Large intestine (tissue), 3 donors: ENCODE results near the gene DNAJC16. TPM values are rescaled to one million over a fixed set of nuclear protein-coding genes. Genes with fewer than 3 reads are reported as not detected.

Source experiments
- DNase-seq, 2 donors: peaks; one replicate each; pipeline versions ENCODE4 v3.0.0 to v3.0.0-alpha.2; 2013
- H3K27ac ChIP-seq: one replicate; pipeline ENCODE4 v1.5.1; 2013; ENCODE audit warnings: low read length
- H3K27me3 ChIP-seq: 2 replicates; pipeline ENCODE4 v1.6.1; 2013; ENCODE audit warnings: low read length; ENCODE audit not compliant: control insufficient read depth, insufficient read depth
- H3K36me3 ChIP-seq: 2 replicates; pipeline ENCODE4 v1.6.1; 2013; ENCODE audit warnings: low read length; ENCODE audit not compliant: control insufficient read depth, insufficient read depth
- H3K4me1 ChIP-seq: one replicate; pipeline ENCODE4 v1.6.1; 2013; ENCODE audit warnings: low read length; ENCODE audit not compliant: control insufficient read depth, insufficient read depth
- H3K4me3 ChIP-seq: one replicate; pipeline ENCODE4 v1.5.1; 2013; ENCODE audit warnings: low read length
- H3K9me3 ChIP-seq: one replicate; pipeline ENCODE4 v1.6.1; 2013; ENCODE audit warnings: mild to moderate bottlenecking, low read depth, low read length, moderate library complexity; ENCODE audit not compliant: control insufficient read depth
- WGBS: methylation state at CpG from one replicate; pipeline ENCODE4 v1.1.5; 2013; ENCODE audit warnings: low lambda C conversion rate; ENCODE audit not compliant: insufficient coverage; 5-methylcytosine and 5-hydroxymethylcytosine counted together
- polyA plus RNA-seq: library from polyadenylated mRNA; unstranded; fragments of 120-200 nt; gene quantifications from one replicate; pipeline ENCODE4 v1.2.1, GENCODE V29; 2013

Gene DNAJC16
- polyA plus RNA-seq, 1 donor, result 33.0 TPM

- Histone ChIP-seq H3K4me1 (peaks cover 22% of the 10 kb centered on the region), H3K4me3 (no peak overlapping the region), H3K27me3 (no peaks in the 10 kb centered on the region), H3K27ac (peak overlapping the region; percentile 31), H3K9me3 (no peaks in the 10 kb centered on the region), H3K36me3 (peaks cover 25% of the 10 kb centered on the region)
- no peak for DNase-seq
- 80% methylated on average over 2 of the region's 4 CpGs for WGBS
Observed at GRCh38 chr1:15558516-15558915, 31.9 kb downstream of the DNAJC16 start.

GRCh38 chr1:15559189-15559810 is 32.7 kb downstream of the DNAJC16 start:
- H3K9me3 ChIP-seq, result no peaks in the 10 kb centered on the region
- peaks cover 22% of the 10 kb centered on the region for H3K4me1 ChIP-seq
- DNase-seq, result peak; percentile 65 to 87
- WGBS, result 17% methylated on average over 1 of the region's 12 CpGs
- H3K36me3 ChIP-seq, result peaks cover 30% of the 10 kb centered on the region
- H3K27me3 ChIP-seq, result no peaks in the 10 kb centered on the region
- no peak overlapping the region for H3K4me3 ChIP-seq
- H3K27ac ChIP-seq, result peak overlapping the region; percentile 31

GRCh38 chr1:15568387-15569073 is 41.9 kb downstream of the DNAJC16 start:
- no peaks in the 10 kb centered on the region for H3K9me3 ChIP-seq
- peaks cover 15% of the 10 kb centered on the region for H3K4me1 ChIP-seq
- H3K27me3 ChIP-seq, result no peaks in the 10 kb centered on the region
- peaks cover 66% of the 10 kb centered on the region for H3K36me3 ChIP-seq
- whole genome bisulfite sequencing, result 17% methylated on average over 2 of the region's 18 CpGs
- H3K27ac ChIP-seq, result no peak overlapping the region
- H3K4me3 ChIP-seq, result no peak overlapping the region
- no peak for DNase-seq

- DNase-seq, result no peak
- H3K36me3 ChIP-seq, result peaks cover 72% of the 10 kb centered on the region
- WGBS, result 83% methylated on average over 1 of the region's 1 CpG
- no peaks in the 10 kb centered on the region for H3K9me3 ChIP-seq
- H3K4me1 ChIP-seq, result peaks cover 19% of the 10 kb centered on the region
- H3K4me3 ChIP-seq, result no peak overlapping the region
- H3K27me3 ChIP-seq, result no peaks in the 10 kb centered on the region
- no peak overlapping the region for H3K27ac ChIP-seq
Observed at GRCh38 chr1:15570861-15571260, 44.2 kb downstream of the DNAJC16 start.

- Histone ChIP-seq H3K4me3 (no peak overlapping the region), H3K36me3 (peaks cover 71% of the 10 kb centered on the region), H3K4me1 (peaks cover 19% of the 10 kb centered on the region), H3K27me3 (no peaks in the 10 kb centered on the region), H3K9me3 (no peaks in the 10 kb centered on the region), H3K27ac (no peak overlapping the region)
- no peak for DNase-seq
Observed at GRCh38 chr1:15571266-15571665, 44.6 kb downstream of the DNAJC16 start.

- no CpG with 5 or more reads among the region's 9 CpGs for WGBS
- peaks cover 57% of the 10 kb centered on the region for H3K36me3 ChIP-seq
- no peaks in the 10 kb centered on the region for H3K27me3 ChIP-seq
- H3K4me3 ChIP-seq, result no peak overlapping the region
- H3K4me1 ChIP-seq, result peaks cover 10% of the 10 kb centered on the region
- no peak for DNase-seq
- no peak overlapping the region for H3K27ac ChIP-seq
- no peaks in the 10 kb centered on the region for H3K9me3 ChIP-seq
Observed at GRCh38 chr1:15573477-15573876, 46.8 kb downstream of the DNAJC16 start.

GRCh38 chr1:15574741-15575140 is 48.1 kb downstream of the DNAJC16 start:
- no CpG with 5 or more reads among the region's 6 CpGs for WGBS
- Histone ChIP-seq H3K27ac (peak overlapping the region; percentile 5), H3K4me1 (peaks cover 4% of the 10 kb centered on the region), H3K27me3 (no peaks in the 10 kb centered on the region), H3K36me3 (peaks cover 64% of the 10 kb centered on the region), H3K9me3 (no peaks in the 10 kb centered on the region), H3K4me3 (no peak overlapping the region)
- DNase-seq, result no peak

GRCh38 chr1:15575549-15576150 is 49.0 kb downstream of the DNAJC16 start:
- no peak overlapping the region for H3K27ac ChIP-seq
- no peaks in the 10 kb centered on the region for H3K9me3 ChIP-seq
- H3K4me3 ChIP-seq, result no peak overlapping the region
- peaks cover 4% of the 10 kb centered on the region for H3K4me1 ChIP-seq
- DNase-seq, result no peak
- peaks cover 63% of the 10 kb centered on the region for H3K36me3 ChIP-seq
- H3K27me3 ChIP-seq, result no peaks in the 10 kb centered on the region
- WGBS, result no CpG with 5 or more reads among the region's 7 CpGs

GRCh38 chr1:15577691-15578090 is 51.0 kb downstream of the DNAJC16 start:
- DNase-seq, result no peak
- Histone ChIP-seq H3K9me3 (no peaks in the 10 kb centered on the region), H3K36me3 (peaks cover 54% of the 10 kb centered on the region), H3K27me3 (no peaks in the 10 kb centered on the region), H3K4me3 (no peak overlapping the region), H3K27ac (no peak overlapping the region), H3K4me1 (peaks cover 4% of the 10 kb centered on the region)
- WGBS, result 83% methylated on average over 2 of the region's 4 CpGs

- Histone ChIP-seq H3K9me3 (no peaks in the 10 kb centered on the region), H3K36me3 (peaks cover 46% of the 10 kb centered on the region), H3K27ac (no peak overlapping the region), H3K4me3 (no peak overlapping the region), H3K4me1 (peaks cover 9% of the 10 kb centered on the region), H3K27me3 (no peaks in the 10 kb centered on the region)
- no CpG with 5 or more reads among the region's 16 CpGs for WGBS
- DNase-seq, result no peak
Observed at GRCh38 chr1:15578921-15579682, 52.5 kb downstream of the DNAJC16 start.
